WTC11 (cell line): ENCODE results near the gene CASKIN2. TPM values are rescaled to one million over a fixed set of nuclear protein-coding genes. Genes with fewer than 3 reads are reported as not detected.

ENCODE experiments used
- ATAC-seq: fragments of 200-7000 bp; cut with Tn5 transposase; 2 replicates; pipeline ENCODE4 v1.10.0; 2021; ENCODE audit warnings: mild to moderate bottlenecking, moderate library complexity
- CTCF ChIA-PET: fragments of 300-600 bp; sonication (Branson Sonifier 250); formaldehyde crosslinking; loops from one replicate; lab custom pipeline; 2021; ENCODE audit warnings: antibody characterized with exemption; lab: Charles Lee
- POLR2A ChIA-PET: fragments of 350-600 bp; sonication (Branson Sonifier 250); formaldehyde crosslinking; loops from one replicate; lab custom pipeline; 2021; ENCODE audit warnings: antibody characterized with exemption; lab: Charles Lee
- DNase-seq: peaks from one replicate; pipeline ENCODE4 v3.0.0; 2021; ENCODE audit warnings: low spot score
- H3K27ac Mint-ChIP-seq: 2 replicates; pipeline ENCODE4 v1.8.0; 2021; ENCODE audit warnings: mixed read lengths
- H3K27me3 Mint-ChIP-seq: 2 replicates; pipeline ENCODE4 v1.8.0; 2021; ENCODE audit warnings: low read depth, mild to moderate bottlenecking, moderate library complexity, mixed read lengths
- H3K36me3 Mint-ChIP-seq: 2 replicates; pipeline ENCODE4 v1.8.0; 2021; ENCODE audit warnings: mixed read lengths
- H3K4me1 Mint-ChIP-seq: 2 replicates; pipeline ENCODE4 v1.8.0; 2022; ENCODE audit warnings: mixed read lengths
- H3K4me3 Mint-ChIP-seq: 2 replicates; pipeline ENCODE4 v1.8.0; 2021; ENCODE audit warnings: mild to moderate bottlenecking, moderate library complexity, mixed read lengths
- H3K9me3 Mint-ChIP-seq: 2 replicates; pipeline ENCODE4 v1.8.0; 2021; ENCODE audit warnings: mixed read lengths
- AR ChIP-seq: fragments of 250-450 bp; sonication (Bioruptor Pico); IDR thresholded peaks from 2 replicates; pipeline ENCODE4 v1.9.0; 2021; ENCODE audit warnings: mild to moderate bottlenecking
- FOXJ3 ChIP-seq: sonication (generic); formaldehyde crosslinking; IDR thresholded peaks from 2 replicates; pipeline ENCODE4 v1.9.0; 2021; ENCODE audit warnings: missing genetic modification reagents, mild to moderate bottlenecking, borderline replicate concordance
- FOXK1 ChIP-seq: sonication (generic); formaldehyde crosslinking; IDR thresholded peaks from 2 replicates; pipeline ENCODE4 v1.8.0; 2022; ENCODE audit warnings: mild to moderate bottlenecking, moderate library complexity, missing genetic modification reagents
- FOXP4 ChIP-seq: sonication (generic); formaldehyde crosslinking; IDR thresholded peaks from 2 replicates; pipeline ENCODE4 v1.8.0; 2022; ENCODE audit warnings: mild to moderate bottlenecking, missing genetic modification reagents
- GABPB1 ChIP-seq: sonication (generic); formaldehyde crosslinking; IDR thresholded peaks from 2 replicates; pipeline ENCODE4 v1.8.1; 2023; ENCODE audit warnings: mild to moderate bottlenecking, missing genetic modification reagents
- MXD4 ChIP-seq: fragments of 250-450 bp; sonication (Bioruptor Pico); IDR thresholded peaks from 2 replicates; pipeline ENCODE4 v1.8.0; 2021; ENCODE audit warnings: mild to moderate bottlenecking, moderate library complexity, borderline replicate concordance
- NFYB ChIP-seq: sonication (generic); formaldehyde crosslinking; conservative IDR thresholded peaks from 2 replicates; pipeline ENCODE4 v1.8.0; 2022; ENCODE audit warnings: low read depth, missing genetic modification reagents
- RORB ChIP-seq: fragments of 250-450 bp; sonication (Bioruptor Pico); IDR thresholded peaks from 2 replicates; pipeline ENCODE4 v1.9.0; 2021; ENCODE audit warnings: mild to moderate bottlenecking
- SMAD3 ChIP-seq: sonication (generic); formaldehyde crosslinking; IDR thresholded peaks from 2 replicates; pipeline ENCODE4 v1.8.0; 2022; ENCODE audit warnings: missing genetic modification reagents, mild to moderate bottlenecking, borderline replicate concordance
- SOX15 ChIP-seq: fragments of 250-450 bp; sonication (Bioruptor Pico); IDR thresholded peaks from 2 replicates; pipeline ENCODE4 v1.9.0; 2021; ENCODE audit warnings: mild to moderate bottlenecking
- TEAD4 ChIP-seq: sonication (generic); formaldehyde crosslinking; IDR thresholded peaks from 2 replicates; pipeline ENCODE4 v1.8.0; 2022; ENCODE audit warnings: mild to moderate bottlenecking, missing genetic modification reagents
- ZBTB43 ChIP-seq: sonication (generic); formaldehyde crosslinking; IDR thresholded peaks from 2 replicates; pipeline ENCODE4 v1.8.1; 2023; ENCODE audit warnings: mild to moderate bottlenecking, missing genetic modification reagents
- ZNF121 ChIP-seq: sonication (generic); formaldehyde crosslinking; IDR thresholded peaks from 2 replicates; pipeline ENCODE4 v1.8.0; 2023; ENCODE audit warnings: missing genetic modification reagents
- ZNF138 ChIP-seq: sonication (generic); formaldehyde crosslinking; conservative IDR thresholded peaks from 2 replicates; pipeline ENCODE4 v1.8.1; 2022; ENCODE audit warnings: mild to moderate bottlenecking, moderate library complexity, missing genetic modification reagents
- ZNF317 ChIP-seq: sonication (generic); formaldehyde crosslinking; IDR thresholded peaks from 2 replicates; pipeline ENCODE4 v1.8.1; 2023; ENCODE audit warnings: low read depth, mild to moderate bottlenecking, moderate library complexity, missing genetic modification reagents, borderline replicate concordance
- ZNF671 ChIP-seq: fragments of 250-450 bp; sonication (Bioruptor Pico); IDR thresholded peaks from 2 replicates; pipeline ENCODE4 v1.8.0; 2021; ENCODE audit warnings: mild to moderate bottlenecking
- total RNA-seq: library from RNA; stranded (reverse); gene quantifications from 3 replicates; pipeline ENCODE4 v1.2.3, GENCODE V29; 2021

The CASKIN2 gene
- total RNA-seq, 1 experiment from 2014 or later: 31.9 TPM

GRCh38 chr17:75474736-75475135, 40.6 kb downstream of the CASKIN2 start:
- DNase-seq: no peak
- no peak overlapping the region for H3K27ac Mint-ChIP-seq
- no peaks in the 10 kb centered on the region; the same call in 1 of the 2 replicates for H3K36me3 Mint-ChIP-seq
- ChIA-PET CTCF (interaction anchor here (0.6 to 1.7 kb wide), 2 partner anchors 24 to 192 kb away, joined by 3 to 4 read pairs; partner anchors contain the start of gene RECQL5), POLR2A (interaction anchor here (0.6 kb wide), 1 partner anchor 163 kb away, joined by 3 read pairs; no protein-coding TSS in a partner anchor)
- H3K9me3 Mint-ChIP-seq: no peaks in the 10 kb centered on the region
- peaks cover 7% of the 10 kb centered on the region for H3K4me1 Mint-ChIP-seq
- TF ChIP-seq NFYB (CRISPR knock-in tag) (no peak), FOXJ3 (CRISPR knock-in tag) (no peak), FOXP4 (CRISPR knock-in tag) (no peak), AR (CRISPR knock-in tag) (no peak)
- ATAC-seq: no peak
- H3K4me3 Mint-ChIP-seq: no peak overlapping the region
- H3K27me3 Mint-ChIP-seq: no peaks in the 10 kb centered on the region

GRCh38 chr17:75473246-75473645, 42.1 kb downstream of the CASKIN2 start:
- Mint-ChIP-seq H3K9me3 (no peaks in the 10 kb centered on the region), H3K36me3 (no peaks in the 10 kb centered on the region; the same call in 1 of the 2 replicates), H3K27ac (no peak overlapping the region), H3K4me1 (no peaks in the 10 kb centered on the region), H3K4me3 (no peak overlapping the region), H3K27me3 (no peaks in the 10 kb centered on the region)
- ATAC-seq (no peak), DNase-seq (no peak)
- POLR2A ChIA-PET: no interaction called here
- CTCF ChIA-PET: interaction anchor here (0.5 kb wide), 1 partner anchor 273 kb away, joined by 3 read pairs; no protein-coding TSS in a partner anchor
- no peak for TF ChIP-seq SMAD3 (CRISPR knock-in tag)

- no peak for TF ChIP-seq ZNF317 (CRISPR knock-in tag)
- Mint-ChIP-seq H3K4me3 (no peak overlapping the region), H3K27ac (no peak overlapping the region), H3K9me3 (no peaks in the 10 kb centered on the region), H3K36me3 (no peaks in the 10 kb centered on the region; the same call in 1 of the 2 replicates), H3K4me1 (no peaks in the 10 kb centered on the region), H3K27me3 (no peaks in the 10 kb centered on the region)
- ChIA-PET POLR2A (no interaction called here), CTCF (interaction anchor here (1.6 kb wide), 1 partner anchor 183 kb away, joined by 3 read pairs; the partner anchor contains the start of gene SLC25A19)
- ATAC-seq (no peak), DNase-seq (no peak)
Measured at GRCh38 chr17:75472119-75472518, 43.2 kb downstream of the CASKIN2 start.

GRCh38 chr17:75471207-75471606, 44.1 kb downstream of the CASKIN2 start:
- DNase-seq (no peak), ATAC-seq (no peak)
- H3K4me3 Mint-ChIP-seq: no peak overlapping the region
- no peaks in the 10 kb centered on the region for H3K27me3 Mint-ChIP-seq
- TF ChIP-seq ZNF121 (no peak), TEAD4 (CRISPR knock-in tag) (no peak), SOX15 (no peak), RORB (no peak), FOXK1 (CRISPR knock-in tag) (no peak), ZNF671 (no peak), MXD4 (CRISPR knock-in tag) (no peak), ZNF138 (CRISPR knock-in tag) (no peak), ZBTB43 (CRISPR knock-in tag) (no peak), GABPB1 (CRISPR knock-in tag) (no peak)
- TF ChIP-seq, all 79 proteins: peak for 0
- ChIA-PET POLR2A (interaction anchor here (0.6 kb wide), 1 partner anchor 468 kb away, joined by 3 read pairs; no protein-coding TSS in a partner anchor), CTCF (interaction anchor here (0.6 to 1.6 kb wide), 2 partner anchors 182 to 206 kb away, joined by 3 to 6 read pairs; partner anchors contain the start of gene SLC25A19)
- Mint-ChIP-seq H3K4me1 (no peaks in the 10 kb centered on the region), H3K36me3 (no peaks in the 10 kb centered on the region; the same call in 1 of the 2 replicates), H3K27ac (no peak overlapping the region), H3K9me3 (no peaks in the 10 kb centered on the region)
